CD4-positive, alpha-beta T cell (primary cell): ENCODE data around the gene MYO9B. TPM values are rescaled to one million over a fixed set of nuclear protein-coding genes. Genes with fewer than 3 reads are reported as not detected.
"Not testable (repeated sequence)": the region's sequence is repeated elsewhere in the genome, so short reads cannot be mapped to it uniquely, and the experiment has no call there.

Source experiments
- ATAC-seq: fragments of 200-7000 bp; cut with Tn5 transposase; one replicate; pipeline ENCODE4 v1.10.0; 2022; ENCODE audit warnings: mild to moderate bottlenecking; ENCODE audit not compliant: poor library complexity
- CTCF ChIA-PET: fragments of 350-600 bp; sonication (Branson Sonifier 250); formaldehyde crosslinking; loops from one replicate; lab custom pipeline; 2021; ENCODE audit warnings: antibody characterized with exemption, inconsistent platforms; lab: Charles Lee
- POLR2A ChIA-PET: fragments of 350-600 bp; sonication (Branson Sonifier 250); formaldehyde crosslinking; loops from one replicate; lab custom pipeline; 2021; ENCODE audit warnings: antibody characterized with exemption, inconsistent platforms; lab: Charles Lee
- DNase-seq, 14 experiments: peaks; one replicate each; pipeline ENCODE4 v3.0.0-alpha.2; 2013 to 2020; ENCODE audit warnings: mixed read lengths in 2 of 14
- H3K27ac ChIP-seq, 2 donors: one replicate each; pipeline versions ENCODE4 v1.5.1 to v1.7.0; 2013; ENCODE audit warnings: low read length in 2 of 2, low read depth in 1 of 2, mild to moderate bottlenecking in 1 of 2
- H3K27me3 ChIP-seq, 2 experiments: 1 replicate in 1 of 2; 2 replicates in 1 of 2; pipeline versions ENCODE4 v1.6.1 to v1.7.0; 2013; ENCODE audit warnings: low read length in 2 of 2, control low read depth in 1 of 2, mild to moderate bottlenecking in 1 of 2, moderate library complexity in 1 of 2; ENCODE audit not compliant: insufficient read depth in 2 of 2, control insufficient read depth in 1 of 2
- H3K36me3 ChIP-seq: one replicate; pipeline ENCODE4 v1.6.1; 2013; ENCODE audit warnings: low read length, control low read depth; ENCODE audit not compliant: insufficient read depth
- H3K4me1 ChIP-seq: one replicate; pipeline ENCODE4 v1.6.1; 2013; ENCODE audit warnings: low read length, control low read depth; ENCODE audit not compliant: insufficient read depth
- H3K4me3 ChIP-seq: one replicate; pipeline ENCODE4 v1.5.1; 2013; ENCODE audit warnings: mild to moderate bottlenecking, low read length, moderate library complexity
- H3K9me3 ChIP-seq, 2 experiments: 1 replicate in 1 of 2; 2 replicates in 1 of 2; pipeline versions ENCODE4 v1.6.1 to v1.7.0; 2013; ENCODE audit warnings: low read length in 2 of 2, mild to moderate bottlenecking in 2 of 2, control low read depth in 1 of 2, moderate library complexity in 1 of 2; ENCODE audit not compliant: control insufficient read depth in 1 of 2, insufficient read depth in 1 of 2
- H3K27ac Mint-ChIP-seq: one replicate; pipeline ENCODE4 v1.8.0; 2020; ENCODE audit warnings: mixed read lengths
- H3K27me3 Mint-ChIP-seq: one replicate; pipeline ENCODE4 v1.8.0; 2021; ENCODE audit warnings: mixed read lengths
- H3K36me3 Mint-ChIP-seq: one replicate; pipeline ENCODE4 v1.8.0; 2021; ENCODE audit warnings: low read depth, mixed read lengths
- H3K4me1 Mint-ChIP-seq: one replicate; pipeline ENCODE4 v1.8.0; 2021; ENCODE audit warnings: low read depth, mixed read lengths
- H3K4me3 Mint-ChIP-seq: one replicate; pipeline ENCODE4 v1.8.0; 2020; ENCODE audit warnings: mild to moderate bottlenecking, mixed read lengths
- H3K9me3 Mint-ChIP-seq: one replicate; pipeline ENCODE4 v1.8.0; 2020; ENCODE audit warnings: mixed read lengths
- CTCF ChIP-seq: fragments of 200-600 bp; IDR thresholded peaks from one replicate; pipeline ENCODE4 v1.8.0; 2022; ENCODE audit warnings: antibody characterized with exemption, mild to moderate bottlenecking
- intact Hi-C, 2 experiments: fragments of 100-400 bp; cut with DNase I in 1 of 2; cut with micrococcal nuclease in 1 of 2; formaldehyde crosslinking; loops; one replicate each; pipeline versions ENCODE4 v1.15.1 to v1.9.0; 2023 to 2025; cut with DNase I, micrococcal nuclease
- total RNA-seq, 174 experiments: library from RNA in 2 of 174; stranded (reverse) in 2 of 174; gene quantifications; one replicate each; pipeline ENCODE4 v1.2.3 and lab custom pipeline; 2021 to 2026

Gene MYO9B
- total RNA-seq, 2 experiments from 2014 or later: 176 to 184 TPM

- peaks cover under 1% of the 10 kb centered on the region for H3K9me3 Mint-ChIP-seq
- Histone ChIP-seq H3K4me1 (no peaks in the 10 kb centered on the region), H3K9me3 (peaks cover 0 to 10% of the 10 kb centered on the region in 2 experiments), H3K27ac (no peak overlapping the region), H3K27me3 (no peaks in the 10 kb centered on the region), H3K36me3 (peaks cover 85% of the 10 kb centered on the region), H3K4me3 (no peak overlapping the region)
- H3K27ac Mint-ChIP-seq: no peak overlapping the region
- no peak for DNase-seq
- no peak for ATAC-seq
- intact Hi-C loops: no loop called here
- POLR2A ChIA-PET: no interaction called here
- H3K4me1 Mint-ChIP-seq: no peaks in the 10 kb centered on the region
- H3K4me3 Mint-ChIP-seq: no peak overlapping the region
- no peaks in the 10 kb centered on the region for H3K27me3 Mint-ChIP-seq
- no peak for TF ChIP-seq CTCF
- peaks cover 89% of the 10 kb centered on the region for H3K36me3 Mint-ChIP-seq
- CTCF ChIA-PET: no interaction called here
Observed at GRCh38 chr19:17158584-17158983, 83.0 kb downstream of the MYO9B start.

GRCh38 chr19:17159466-17160393 is 84.2 kb downstream of the MYO9B start:
- Mint-ChIP-seq H3K27me3 (no peaks in the 10 kb centered on the region), H3K9me3 (peaks cover 2% of the 10 kb centered on the region), H3K27ac (no peak overlapping the region), H3K36me3 (peaks cover 89% of the 10 kb centered on the region), H3K4me1 (no peaks in the 10 kb centered on the region), H3K4me3 (no peak overlapping the region)
- H3K4me3 ChIP-seq: no peak overlapping the region
- intact Hi-C loops: no loop called here
- ChIA-PET CTCF (no interaction called here), POLR2A (interaction anchor here (0.6 to 1.1 kb wide), 2 partner anchors 24 to 29 kb away, joined by 3 to 5 read pairs; no protein-coding TSS in a partner anchor)
- H3K36me3 ChIP-seq: peaks cover 84% of the 10 kb centered on the region
- DNase-seq: no peak
- H3K27me3 ChIP-seq: no peaks in the 10 kb centered on the region
- ATAC-seq: no peak
- TF ChIP-seq CTCF: no peak
- H3K27ac ChIP-seq: no peak overlapping the region
- H3K9me3 ChIP-seq: peaks cover 0 to 10% of the 10 kb centered on the region in 2 experiments
- no peaks in the 10 kb centered on the region for H3K4me1 ChIP-seq

- Mint-ChIP-seq H3K27me3 (no peaks in the 10 kb centered on the region), H3K9me3 (peaks cover 2% of the 10 kb centered on the region), H3K36me3 (peaks cover 92% of the 10 kb centered on the region), H3K27ac (no peak overlapping the region), H3K4me1 (no peaks in the 10 kb centered on the region), H3K4me3 (no peak overlapping the region)
- Histone ChIP-seq H3K4me3 (no peak overlapping the region), H3K9me3 (peaks cover 0 to 10% of the 10 kb centered on the region in 2 experiments), H3K4me1 (no peaks in the 10 kb centered on the region), H3K36me3 (peaks cover 84% of the 10 kb centered on the region), H3K27me3 (no peaks in the 10 kb centered on the region), H3K27ac (no peak overlapping the region)
- ATAC-seq (no peak), DNase-seq (peak in 4 of 14 experiments; percentile 8 to 64 (median 29))
- ChIA-PET CTCF (no interaction called here), POLR2A (no interaction called here)
- no peak for TF ChIP-seq CTCF
- intact Hi-C loops: no loop called here
Observed at GRCh38 chr19:17160908-17161307, 85.3 kb downstream of the MYO9B start.

GRCh38 chr19:17162131-17162530 is 86.6 kb downstream of the MYO9B start:
- H3K36me3 ChIP-seq: peaks cover 79% of the 10 kb centered on the region
- H3K27ac Mint-ChIP-seq, H3K4me1 ChIP-seq, H3K4me1 Mint-ChIP-seq, H3K27me3 ChIP-seq, H3K9me3 Mint-ChIP-seq, H3K4me3 Mint-ChIP-seq, DNase-seq, H3K27ac ChIP-seq, ATAC-seq, H3K9me3 ChIP-seq, H3K27me3 Mint-ChIP-seq, POLR2A ChIA-PET, H3K4me3 ChIP-seq, CTCF ChIA-PET, intact Hi-C loops: not testable (repeated sequence)
- H3K36me3 Mint-ChIP-seq: peaks cover 89% of the 10 kb centered on the region
